ENCODE measurements around the gene NDUFS8. TPM values are rescaled to one million over a fixed set of nuclear protein-coding genes. Genes with fewer than 3 reads are reported as not detected.

NDUFS8 gene
- total and polyA plus RNA-seq, 2 of the 13 experiments (the other 11 are each of a cell fraction or from before 2014, with no cell fraction given) = 96.7 to 158 TPM

GRCh38 chr11:68038226-68038717 is 7.8 kb downstream of the NDUFS8 start (continued):
- peak; percentile 32; the same call in 1 of the 2 replicates for TF ChIP-seq SOX13 (IDR thresholded peaks at IDR 0.05)
- TF ChIP-seq SOX13 (CRISPR knock-in tag; conservative IDR thresholded peaks at IDR 0.05 in 1 of 2, IDR thresholded peaks at IDR 0.05 in 1 of 2) = peak in 1 of 2 experiments; percentile 87; a peak in 2 of 4 replicates
- TF ChIP-seq ZBTB46 (CRISPR knock-in tag; IDR thresholded peaks at IDR 0.05; ENCODE audit: borderline replicate concordance) = 0 out of 2 replicates have a peak, but pooled peaks have one; percentile 76
- peak; percentile 94 for TF ChIP-seq NR2F2 (IDR thresholded peaks at IDR 0.05; ENCODE audit: borderline replicate concordance, low read depth)
- TF ChIP-seq TOE1 (CRISPR knock-in tag; IDR thresholded peaks at IDR 0.05) = no peak
- no peak for TF ChIP-seq NCOA5 (CRISPR knock-in tag; IDR thresholded peaks at IDR 0.05)
- TF ChIP-seq ZHX1 (CRISPR knock-in tag; IDR thresholded peaks at IDR 0.05; ENCODE audit: low read depth) = peak; percentile 57
- TF ChIP-seq CEBPB (IDR thresholded peaks at IDR 0.05; ENCODE audit: borderline replicate concordance, low read depth, low read length) = no peak
- TF ChIP-seq ZNF256 (CRISPR knock-in tag; conservative IDR thresholded peaks at IDR 0.05) = 0 out of 2 replicates have a peak, but pooled peaks have one; percentile 42
- TF ChIP-seq ZNF382 (CRISPR knock-in tag; IDR thresholded peaks at IDR 0.05; ENCODE audit: borderline replicate concordance) = no peak
- TF ChIP-seq ZNF547 (CRISPR knock-in tag; IDR thresholded peaks at IDR 0.05) = peak; percentile 49; the same call in 1 of the 2 replicates
- TF ChIP-seq TCF12 (IDR thresholded peaks at IDR 0.05) = no peak
- peak; percentile 98 for TF ChIP-seq TCF12 (CRISPR knock-in tag; IDR thresholded peaks at IDR 0.05)
- TF ChIP-seq SMARCE1 (IDR thresholded peaks at IDR 0.05; ENCODE audit: borderline replicate concordance) = no peak
- peak; percentile 89 for TF ChIP-seq MIXL1 (CRISPR knock-in tag; IDR thresholded peaks at IDR 0.05)
- TF ChIP-seq ZNF562 (CRISPR knock-in tag; IDR thresholded peaks at IDR 0.05; ENCODE audit: borderline replicate concordance) = no peak
- peak; percentile 88 for TF ChIP-seq ZSCAN25 (CRISPR knock-in tag; IDR thresholded peaks at IDR 0.05)
- peak; percentile 60; the same call in 1 of the 2 replicates for TF ChIP-seq ZBTB33 (CRISPR knock-in tag; IDR thresholded peaks at IDR 0.05)
- no peak for TF ChIP-seq ZNF891 (CRISPR knock-in tag; IDR thresholded peaks at IDR 0.05)
- no peak for TF ChIP-seq SNAPC2 (CRISPR knock-in tag; IDR thresholded peaks at IDR 0.05)
- TF ChIP-seq NFIB (CRISPR knock-in tag; IDR thresholded peaks at IDR 0.05; ENCODE audit: borderline replicate concordance) = no peak
- TF ChIP-seq HIVEP1 (CRISPR knock-in tag; IDR thresholded peaks at IDR 0.05) = peak; percentile 100
- TF ChIP-seq MXD4 (CRISPR knock-in tag; IDR thresholded peaks at IDR 0.05) = peak; percentile 81; the same call in 1 of the 2 replicates
- no peak for TF ChIP-seq RAD51 (IDR thresholded peaks at IDR 0.05; ENCODE audit: borderline replicate concordance)
- TF ChIP-seq NFRKB (IDR thresholded peaks at IDR 0.05) = no peak
- 0 out of 2 replicates have a peak, but pooled peaks have one; percentile 35 for TF ChIP-seq NKX3-1 (CRISPR knock-in tag; IDR thresholded peaks at IDR 0.05)
